Muscle of arm (tissue), 12 donors: ENCODE data around the gene ELF2. TPM values are rescaled to one million over a fixed set of nuclear protein-coding genes. Genes with fewer than 3 reads are reported as not detected.
"Not testable (repeated sequence)": the region's sequence is repeated elsewhere in the genome, so short reads cannot be mapped to it uniquely, and the experiment has no call there.

Source experiments
- DNase-seq: peaks from one replicate; pipeline ENCODE4 v3.0.0-alpha.2; 2013
- polyA plus RNA-seq, 12 donors: library from polyadenylated mRNA; unstranded; fragments of 120-200 nt; gene quantifications; one replicate each; pipeline ENCODE4 v1.2.1, GENCODE V29; 2013; ENCODE audit not compliant: insufficient read length in 12 of 12

Gene ELF2
- polyA plus RNA-seq, 12 donors: 41.1 to 66.7 (median 52.9) TPM; not detected in 1

GRCh38 chr4:139145552-139145932 is 31.5 kb downstream of the ELF2 start:
- no peak for DNase-seq

- no peak for DNase-seq
Measured at GRCh38 chr4:139144911-139145551, 32.0 kb downstream of the ELF2 start.

DNA sequence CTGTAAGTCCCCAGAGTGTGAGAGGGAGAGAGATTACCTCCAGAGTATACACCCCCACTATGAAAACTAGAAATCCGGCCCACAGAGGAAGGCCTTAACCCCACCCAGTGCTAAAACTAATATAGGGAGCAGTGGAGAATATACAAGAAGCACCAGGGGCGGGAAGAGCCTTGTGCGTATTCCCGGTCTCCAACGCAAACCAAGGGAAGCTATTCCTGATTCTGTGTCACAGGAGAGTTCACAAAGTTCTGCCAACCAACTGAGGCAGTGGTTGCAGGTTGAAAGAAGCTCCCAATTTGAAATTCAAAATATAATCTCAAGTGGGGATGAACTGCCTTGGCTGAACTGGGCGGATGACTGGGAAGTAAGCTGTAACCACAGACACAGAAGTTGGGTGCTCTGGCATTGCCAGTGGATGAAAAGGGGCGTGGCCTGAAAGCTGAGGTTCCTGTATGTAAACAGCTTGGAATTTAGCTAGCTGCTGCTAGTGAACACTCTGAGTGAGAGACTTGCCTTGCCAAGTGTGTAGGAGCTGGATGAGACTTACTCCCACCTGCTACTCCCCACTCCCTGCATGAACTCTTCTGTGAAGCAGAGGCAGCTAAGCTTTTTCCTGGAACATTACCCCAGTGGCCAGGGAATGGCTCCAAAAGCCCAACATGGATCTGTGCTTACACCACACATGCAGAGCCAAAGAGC is 32.7 kb downstream of the ELF2 start:
- no peak for DNase-seq

- DNase-seq: no peak
Measured at GRCh38 chr4:139142980-139143379, 34.0 kb downstream of the ELF2 start.

- DNase-seq: no peak
Measured at GRCh38 chr4:139142087-139142486, 34.9 kb downstream of the ELF2 start.

DNA sequence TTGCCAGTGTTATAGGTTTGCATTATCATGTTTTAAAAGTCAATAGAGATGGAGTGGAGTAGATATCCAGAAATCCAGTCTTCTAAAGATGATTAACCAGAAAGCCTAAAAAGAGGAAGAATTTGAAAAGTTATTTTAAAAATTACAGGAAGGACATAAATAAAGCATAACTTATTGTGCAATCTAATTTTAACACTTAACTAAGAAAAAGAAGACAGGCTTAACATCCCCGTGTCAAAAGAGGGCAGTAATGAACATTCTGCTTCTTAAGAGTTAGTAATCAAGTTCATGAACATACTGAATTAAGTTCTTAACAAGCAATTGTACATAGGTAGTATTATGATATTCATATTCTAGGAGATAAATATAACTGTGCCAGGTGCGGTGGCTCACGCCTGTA is 39.3 kb downstream of the ELF2 start:
- no peak for DNase-seq

DNA sequence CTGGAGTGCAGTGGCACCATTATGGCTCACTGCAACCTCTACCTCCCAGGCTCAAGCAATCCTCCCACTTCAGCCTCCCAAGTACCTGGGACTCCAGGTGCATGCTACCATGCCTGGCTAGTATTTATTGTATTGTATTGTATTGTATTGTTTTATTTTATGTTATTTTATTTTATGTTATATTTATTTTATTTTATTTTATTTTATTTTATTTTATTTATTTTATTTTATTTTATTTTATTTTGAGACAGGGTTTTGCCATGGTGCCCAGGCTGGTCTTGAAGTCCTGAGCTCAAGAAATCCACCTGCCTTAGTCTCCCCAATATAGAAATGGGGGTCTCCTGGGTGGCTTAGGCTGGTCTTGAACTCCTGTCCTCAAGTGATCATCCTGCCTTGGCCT is 42.6 kb downstream of the ELF2 start:
- DNase-seq: no peak

DNA sequence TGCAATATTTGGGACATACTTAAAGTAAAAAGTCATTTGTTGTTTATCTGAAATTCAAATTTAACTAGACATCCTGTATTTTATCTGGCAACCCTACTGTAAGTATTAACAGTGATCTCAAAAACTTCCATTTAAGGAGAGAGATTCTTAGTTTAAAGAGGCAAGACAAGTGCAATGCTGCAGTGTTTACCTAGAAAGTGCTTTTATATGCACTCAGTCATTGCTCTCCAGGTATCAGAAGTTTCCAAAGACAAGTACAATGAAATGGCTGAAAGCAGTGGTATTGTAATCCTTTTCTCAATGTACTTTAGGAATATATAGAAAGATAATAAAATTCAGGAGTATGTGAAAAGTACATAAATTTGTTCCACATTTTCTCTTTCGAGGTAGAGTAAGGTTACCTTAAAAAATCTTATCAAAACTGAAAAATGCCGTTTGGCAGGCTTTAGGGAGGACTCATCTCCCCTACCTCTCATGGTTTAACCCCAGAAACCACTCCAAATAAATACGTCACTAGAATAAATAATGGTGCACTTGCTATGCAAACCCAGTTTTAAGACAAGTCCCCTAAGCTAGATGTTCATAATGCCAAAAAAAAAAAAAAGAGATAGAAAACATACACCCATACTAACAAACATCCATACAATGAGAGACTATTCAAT is 45.7 kb downstream of the ELF2 start:
- no peak for DNase-seq

GRCh38 chr4:139129206-139129605 is 47.8 kb downstream of the ELF2 start:
- DNase-seq: no peak

- no peak for DNase-seq
Measured at GRCh38 chr4:139126898-139127297, 50.1 kb downstream of the ELF2 start.

GRCh38 chr4:139123910-139124309 is 53.1 kb downstream of the ELF2 start:
- DNase-seq: no peak

DNA sequence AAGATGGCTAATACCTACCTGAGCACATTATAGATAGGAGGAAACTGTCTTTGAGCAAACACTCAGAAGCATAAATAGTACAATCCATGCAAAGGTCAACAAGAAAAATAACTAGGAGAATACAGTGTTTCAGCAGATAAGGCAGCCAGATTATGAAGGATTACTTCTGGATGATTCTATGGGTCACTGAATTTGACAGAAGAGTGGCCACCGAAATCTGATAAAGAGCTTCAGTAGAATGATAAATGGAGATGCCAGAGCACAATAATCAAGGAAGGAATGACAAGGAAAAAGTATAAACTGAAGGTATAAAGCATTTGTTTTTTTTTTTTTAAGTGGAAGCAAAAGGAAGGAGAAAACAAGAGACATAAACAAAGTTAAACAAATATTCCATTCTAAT is 58.7 kb downstream of the ELF2 start:
- no peak for DNase-seq

DNA sequence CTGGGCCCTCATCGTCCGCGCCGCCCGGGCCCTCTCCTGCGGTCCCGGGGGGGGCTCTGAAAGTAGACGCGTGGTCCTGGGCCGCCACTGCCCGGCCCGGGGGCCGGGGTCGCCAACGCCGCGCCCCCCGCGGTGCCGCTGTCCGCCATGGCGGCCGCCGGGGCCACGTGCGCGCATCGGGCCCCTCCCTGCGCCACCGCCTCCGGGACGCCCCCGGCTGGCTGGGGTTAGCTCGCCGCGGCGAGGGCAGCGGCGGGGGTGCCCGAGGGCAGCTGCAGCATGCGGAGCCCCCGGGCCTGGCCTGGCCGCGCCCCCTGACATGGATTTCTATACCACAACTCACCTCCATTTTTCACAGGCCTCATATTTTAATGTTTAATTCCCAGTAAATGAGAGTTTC is 61.8 kb downstream of the ELF2 start:
- no peak for DNase-seq

DNA sequence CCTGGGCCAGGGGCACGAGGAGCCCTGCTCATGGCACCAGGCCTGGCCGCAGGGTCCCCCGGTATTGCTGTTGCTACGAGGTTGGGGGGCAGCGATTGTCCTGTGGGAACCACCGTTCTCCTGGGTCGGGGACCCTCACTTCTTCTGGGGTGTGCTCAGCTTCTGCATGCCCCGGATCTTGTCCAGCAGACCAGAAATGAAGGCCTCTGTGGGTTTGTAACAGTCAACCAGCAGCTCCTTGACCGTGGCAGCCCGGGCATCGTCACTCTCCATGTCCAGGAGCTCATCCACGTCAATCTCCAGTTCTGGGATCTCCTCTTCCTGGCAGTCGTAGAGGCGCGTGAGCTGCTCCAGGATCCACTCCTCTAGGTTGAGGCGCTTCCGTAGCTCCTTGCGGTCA is 62.2 kb downstream of the ELF2 start:
- DNase-seq: not testable (repeated sequence)

GRCh38 chr4:139112650-139113049 is 64.4 kb downstream of the ELF2 start:
- no peak for DNase-seq

GRCh38 chr4:139108567-139109128 is 68.4 kb downstream of the ELF2 start:
- DNase-seq: no peak

DNA sequence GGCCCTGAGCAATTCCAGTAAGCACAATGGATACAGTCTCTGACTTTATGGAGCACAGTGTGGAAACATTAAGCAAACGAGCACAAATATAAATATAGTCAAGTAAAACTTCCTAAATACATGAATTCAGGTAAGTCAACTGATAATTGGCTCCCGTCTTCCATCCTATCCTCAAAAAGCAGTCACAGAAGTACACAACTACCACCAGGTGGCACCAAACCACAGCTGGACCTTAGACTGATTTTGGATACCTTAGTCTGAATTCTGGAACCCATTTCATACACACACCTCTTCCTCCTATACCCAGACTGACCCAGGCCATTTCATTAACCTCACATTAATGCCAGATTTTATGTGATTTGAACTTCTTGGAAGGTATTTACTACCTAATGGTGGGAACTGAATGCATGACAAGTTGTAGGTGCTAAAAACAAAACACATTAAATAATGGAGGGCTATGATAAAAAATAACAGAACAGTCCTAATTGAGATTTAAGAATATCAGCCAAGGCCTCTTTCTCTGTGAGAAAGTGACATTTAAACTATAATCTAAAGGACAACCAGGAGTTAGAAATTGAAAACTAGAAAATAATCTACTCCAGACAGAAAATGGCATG is 77.5 kb downstream of the ELF2 start:
- DNase-seq: peak; percentile 82

- no peak for DNase-seq
Measured at GRCh38 chr4:139092271-139092670, 84.7 kb downstream of the ELF2 start.

DNA sequence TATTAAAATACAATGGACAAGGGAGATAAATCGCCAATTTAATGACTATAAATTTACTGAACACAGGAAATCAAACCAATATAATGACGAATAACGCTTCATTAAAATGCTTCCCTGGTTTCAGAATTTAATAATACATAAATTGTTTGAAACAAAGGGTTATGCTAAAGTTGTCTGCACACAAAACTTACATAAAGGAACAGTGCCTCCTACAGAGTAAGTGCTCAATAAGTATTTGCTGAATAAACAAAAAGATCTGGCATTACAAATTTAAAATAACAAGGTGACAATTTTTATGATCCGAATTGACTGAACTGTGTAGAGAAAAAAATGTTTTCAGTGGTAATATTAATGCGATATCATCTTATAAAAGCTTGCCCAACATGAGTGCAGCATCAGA is 91.9 kb downstream of the ELF2 start:
- no peak for DNase-seq

DNA sequence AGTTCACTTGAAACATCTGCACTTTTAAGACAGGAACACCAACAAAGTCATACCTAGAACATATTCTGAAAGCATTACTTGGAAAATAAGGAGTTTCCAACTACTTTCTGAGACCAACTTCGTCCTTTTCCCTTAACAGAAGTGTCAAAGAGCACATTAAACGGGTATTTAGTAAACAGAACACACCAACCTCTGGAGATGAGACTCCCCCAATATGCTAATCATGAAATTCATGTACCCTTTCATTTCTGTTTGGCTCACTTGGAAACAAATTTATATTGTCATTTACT is 92.3 kb downstream of the ELF2 start:
- no peak for DNase-seq

DNA sequence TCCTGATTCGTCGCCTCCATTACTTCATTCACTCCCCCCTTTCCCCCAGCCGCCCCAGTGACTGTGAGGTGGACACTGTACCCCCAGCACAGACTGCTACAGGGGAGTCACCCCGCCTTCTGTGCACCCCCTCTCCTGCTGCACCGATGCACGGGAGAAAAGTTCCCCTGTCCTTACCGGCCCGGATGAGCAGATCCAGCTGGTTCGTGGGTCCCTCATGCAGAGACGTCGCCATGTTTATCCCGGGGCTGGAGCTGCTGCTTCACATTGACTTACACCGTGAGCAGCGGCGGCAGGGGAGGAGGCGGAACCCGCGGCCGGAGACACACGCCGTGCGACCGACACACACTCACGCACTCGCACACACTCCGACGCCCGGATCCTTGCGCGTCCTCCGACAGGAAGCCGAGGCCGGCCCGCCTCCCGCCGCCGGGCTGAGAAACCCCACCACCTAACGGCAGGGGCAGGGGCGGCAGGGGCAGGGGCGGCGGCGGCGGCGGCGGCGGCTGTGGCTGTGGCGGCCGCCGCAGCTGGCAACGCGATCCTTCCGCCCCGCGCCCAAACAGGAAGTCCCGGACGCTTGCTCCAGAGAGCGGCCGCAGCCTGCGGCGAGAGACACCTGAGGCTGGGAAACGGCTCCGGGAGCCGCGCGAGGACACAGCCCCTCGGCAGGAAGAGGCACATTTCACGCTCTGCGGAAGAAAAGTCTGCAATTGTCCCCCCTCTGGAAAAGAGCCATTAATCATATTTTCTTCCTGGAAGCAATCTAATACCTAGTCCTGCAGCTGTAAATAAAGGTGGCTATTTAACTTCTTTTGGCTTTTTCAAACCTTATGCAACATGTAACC is 92.8 kb downstream of the ELF2 start:
- DNase-seq: peak; percentile 88

GRCh38 chr4:139083607-139083955 is 93.4 kb downstream of the ELF2 start:
- no peak for DNase-seq
